Neural progenitor cell (in vitro differentiated cells): ENCODE measurements around the gene HRH2. TPM values are rescaled to one million over a fixed set of nuclear protein-coding genes. Genes with fewer than 3 reads are reported as not detected.

Experiments
- DNase-seq: peaks from one replicate; pipeline ENCODE4 v3.0.0-alpha.2; 2016; ENCODE audit warnings: low spot score
- H2AFZ ChIP-seq: fragments of 200-600 bp; sonication (generic); replicated peaks from 2 replicates; pipeline ENCODE4 v1.6.1; 2016; ENCODE audit warnings: antibody characterized with exemption
- H3F3A ChIP-seq: fragments of 200-600 bp; sonication (generic); 2 replicates; pipeline ENCODE4 v1.6.1; 2016; ENCODE audit warnings: antibody characterized with exemption, low read depth
- H3K27ac ChIP-seq: fragments of 200-600 bp; sonication (generic); 2 replicates; pipeline ENCODE4 v1.5.1; 2016; ENCODE audit warnings: mild to moderate bottlenecking
- H3K27me3 ChIP-seq: fragments of 200-600 bp; sonication (generic); 2 replicates; pipeline ENCODE4 v1.6.1; 2016; ENCODE audit warnings: mild to moderate bottlenecking, moderate library complexity
- H3K36me3 ChIP-seq: fragments of 200-600 bp; sonication (generic); 2 replicates; pipeline ENCODE4 v1.5.1; 2016
- H3K4me1 ChIP-seq: fragments of 200-600 bp; sonication (generic); 2 replicates; pipeline ENCODE4 v1.6.1; 2016; ENCODE audit warnings: mixed run types
- H3K4me2 ChIP-seq: fragments of 200-600 bp; sonication (generic); 2 replicates; pipeline ENCODE4 v1.6.1; 2016
- H3K4me3 ChIP-seq: fragments of 200-600 bp; sonication (generic); 2 replicates; pipeline ENCODE4 v1.5.1; 2016
- H3K79me2 ChIP-seq: fragments of 200-600 bp; sonication (generic); 2 replicates; pipeline ENCODE4 v1.6.1; 2016; ENCODE audit warnings: low read depth
- H3K9ac ChIP-seq: fragments of 200-600 bp; sonication (generic); 2 replicates; pipeline ENCODE4 v1.6.1; 2016
- H3K9me3 ChIP-seq: fragments of 200-600 bp; sonication (generic); 2 replicates; pipeline ENCODE4 v1.5.1; 2016; ENCODE audit warnings: low read depth
- H4K20me1 ChIP-seq: fragments of 200-600 bp; sonication (generic); 2 replicates; pipeline ENCODE4 v1.6.1; 2016; ENCODE audit warnings: low read depth
- H3K27ac Mint-ChIP-seq: 3 replicates; pipeline ENCODE4 v1.8.0; 2021; ENCODE audit warnings: mixed read lengths
- H3K27me3 Mint-ChIP-seq: 2 replicates; pipeline ENCODE4 v1.8.0; 2022; ENCODE audit warnings: low read depth, mild to moderate bottlenecking, inconsistent platforms, moderate library complexity, mixed read lengths; ENCODE audit not compliant: insufficient read depth
- H3K36me3 Mint-ChIP-seq: 3 replicates; pipeline ENCODE4 v1.8.0; 2021; ENCODE audit warnings: mixed read lengths
- H3K4me1 Mint-ChIP-seq: 3 replicates; pipeline ENCODE4 v1.8.0; 2021; ENCODE audit warnings: mixed read lengths
- H3K4me3 Mint-ChIP-seq: 3 replicates; pipeline ENCODE4 v1.8.0; 2021; ENCODE audit warnings: mild to moderate bottlenecking, moderate library complexity, mixed read lengths
- H3K9me3 Mint-ChIP-seq: 3 replicates; pipeline ENCODE4 v1.8.0; 2020; ENCODE audit warnings: mixed read lengths
- CTCF ChIP-seq: fragments of 200-600 bp; sonication (generic); IDR thresholded peaks from 2 replicates; pipeline ENCODE4 v1.5.1; 2017; ENCODE audit warnings: antibody characterized with exemption, mild to moderate bottlenecking
- EZH2 ChIP-seq: fragments of 200-600 bp; sonication (generic); IDR thresholded peaks from 2 replicates; pipeline ENCODE4 v1.6.1; 2017; ENCODE audit warnings: antibody characterized with exemption, mild to moderate bottlenecking, moderate library complexity
- EZH2phosphoT487 ChIP-seq: fragments of 200-600 bp; sonication (generic); IDR thresholded peaks from 2 replicates; pipeline ENCODE4 v1.6.1; 2017; ENCODE audit warnings: antibody characterized with exemption
- total RNA-seq: library from RNA; depleted of rRNA; stranded (reverse); fragments of >200 nt; gene quantifications from 2 replicates; pipeline ENCODE4 v1.2.3, GENCODE V29; 2015; ENCODE audit warnings: low replicate concordance

The HRH2 gene
- total RNA-seq, 1 donor from 2014 or later: not detected

- H3K9me3 ChIP-seq: peaks cover 6% of the 10 kb centered on the region
- H3K79me2 ChIP-seq: no peaks in the 10 kb centered on the region
- H3K4me1 Mint-ChIP-seq: peaks cover 30% of the 10 kb centered on the region
- no peaks in the 10 kb centered on the region for H3K27me3 ChIP-seq
- no peaks in the 10 kb centered on the region for H3K36me3 Mint-ChIP-seq
- H3K4me1 ChIP-seq: no peaks in the 10 kb centered on the region
- H3K9ac ChIP-seq: no peak overlapping the region
- H3K4me3 ChIP-seq: no peak overlapping the region
- no peaks in the 10 kb centered on the region for H3K36me3 ChIP-seq
- no peak overlapping the region for H3K4me2 ChIP-seq
- H3K27me3 Mint-ChIP-seq: peaks cover 4% of the 10 kb centered on the region
- TF ChIP-seq EZH2 (no peak), EZH2phosphoT487 (no peak), CTCF (peak; percentile 37)
- no peak overlapping the region for H3K27ac ChIP-seq
- H2AFZ ChIP-seq: no peak overlapping the region
- no peaks in the 10 kb centered on the region for H3F3A ChIP-seq
- H3K4me3 Mint-ChIP-seq: no peak overlapping the region
- DNase-seq: no peak
- no peaks in the 10 kb centered on the region for H4K20me1 ChIP-seq
- H3K9me3 Mint-ChIP-seq: peaks cover 4% of the 10 kb centered on the region
- no peak overlapping the region for H3K27ac Mint-ChIP-seq
These were observed 43.1 kb downstream of the HRH2 start for GRCh38 chr5:175700991-175701390.

- Mint-ChIP-seq H3K27ac (no peak overlapping the region), H3K4me3 (no peak overlapping the region), H3K9me3 (peaks cover 4% of the 10 kb centered on the region), H3K4me1 (peaks cover 27% of the 10 kb centered on the region), H3K27me3 (peaks cover 4% of the 10 kb centered on the region), H3K36me3 (no peaks in the 10 kb centered on the region)
- H4K20me1 ChIP-seq: no peaks in the 10 kb centered on the region
- no peak for DNase-seq
- H3K27ac ChIP-seq: no peak overlapping the region
- TF ChIP-seq EZH2phosphoT487: no peak
- H3K79me2 ChIP-seq: no peaks in the 10 kb centered on the region
- no peaks in the 10 kb centered on the region for H3K4me1 ChIP-seq
- no peaks in the 10 kb centered on the region for H3K36me3 ChIP-seq
- no peak overlapping the region for H3K4me3 ChIP-seq
- H3F3A ChIP-seq: no peaks in the 10 kb centered on the region
- H3K27me3 ChIP-seq: no peaks in the 10 kb centered on the region
- no peak overlapping the region for H2AFZ ChIP-seq
- H3K9ac ChIP-seq: no peak overlapping the region
- peaks cover 6% of the 10 kb centered on the region for H3K9me3 ChIP-seq
- no peak overlapping the region for H3K4me2 ChIP-seq
These were observed 43.9 kb downstream of the HRH2 start for GRCh38 chr5:175701797-175702196.

GRCh38 chr5:175706499-175706898 lies 48.6 kb downstream of the HRH2 start:
- Histone ChIP-seq H3K4me2 (no peak overlapping the region), H3K4me1 (no peaks in the 10 kb centered on the region), H3F3A (no peaks in the 10 kb centered on the region), H3K36me3 (no peaks in the 10 kb centered on the region), H3K4me3 (no peak overlapping the region), H2AFZ (no peak overlapping the region), H4K20me1 (no peaks in the 10 kb centered on the region), H3K9me3 (peaks cover 6% of the 10 kb centered on the region), H3K27ac (no peak overlapping the region), H3K79me2 (no peaks in the 10 kb centered on the region), H3K27me3 (no peaks in the 10 kb centered on the region), H3K9ac (no peak overlapping the region)
- no peak overlapping the region for H3K27ac Mint-ChIP-seq
- H3K4me3 Mint-ChIP-seq: no peak overlapping the region
- H3K36me3 Mint-ChIP-seq: peaks cover 4% of the 10 kb centered on the region
- H3K9me3 Mint-ChIP-seq: peaks cover 10% of the 10 kb centered on the region
- H3K27me3 Mint-ChIP-seq: no peaks in the 10 kb centered on the region
- no peaks in the 10 kb centered on the region for H3K4me1 Mint-ChIP-seq
- no peak for TF ChIP-seq EZH2phosphoT487
- TF ChIP-seq EZH2: no peak
- TF ChIP-seq CTCF: no peak
- DNase-seq: no peak

- H3K27ac ChIP-seq: no peak overlapping the region
- Mint-ChIP-seq H3K9me3 (peaks cover 6% of the 10 kb centered on the region), H3K27me3 (peaks cover 2% of the 10 kb centered on the region), H3K36me3 (peaks cover 4% of the 10 kb centered on the region), H3K4me3 (no peak overlapping the region), H3K4me1 (no peaks in the 10 kb centered on the region), H3K27ac (no peak overlapping the region)
- no peak overlapping the region for H2AFZ ChIP-seq
- no peak for TF ChIP-seq EZH2
- no peak for TF ChIP-seq CTCF
- no peak for TF ChIP-seq EZH2phosphoT487
- H3F3A ChIP-seq: no peaks in the 10 kb centered on the region
- no peak overlapping the region for H3K4me3 ChIP-seq
- no peak overlapping the region for H3K9ac ChIP-seq
- no peaks in the 10 kb centered on the region for H3K36me3 ChIP-seq
- no peak for DNase-seq
- H3K79me2 ChIP-seq: no peaks in the 10 kb centered on the region
- no peaks in the 10 kb centered on the region for H3K27me3 ChIP-seq
- no peak overlapping the region for H3K4me2 ChIP-seq
- peaks cover 6% of the 10 kb centered on the region for H3K9me3 ChIP-seq
- H3K4me1 ChIP-seq: no peaks in the 10 kb centered on the region
- H4K20me1 ChIP-seq: no peaks in the 10 kb centered on the region
These were observed 50.0 kb downstream of the HRH2 start for GRCh38 chr5:175707751-175708375.
